Nephron (organoid): ENCODE measurements around the gene AQP2.

Experiments
- H3K27ac Mint-ChIP-seq, 3 experiments: 2 replicates each; pipeline ENCODE4 v1.8.0; 2020; ENCODE audit warnings: mixed read lengths in 3 of 3, mild to moderate bottlenecking in 2 of 3, moderate library complexity in 1 of 3
- H3K27me3 Mint-ChIP-seq: 2 replicates; pipeline ENCODE4 v1.8.0; 2021; ENCODE audit warnings: low read depth, mild to moderate bottlenecking, moderate library complexity, mixed read lengths
- H3K36me3 Mint-ChIP-seq: 2 replicates; pipeline ENCODE4 v1.8.0; 2020; ENCODE audit warnings: low read depth, mixed read lengths
- H3K4me1 Mint-ChIP-seq: 2 replicates; pipeline ENCODE4 v1.8.0; 2020; ENCODE audit warnings: mixed read lengths
- H3K4me3 Mint-ChIP-seq, 3 experiments: 2 replicates each; pipeline ENCODE4 v1.8.0; 2020; ENCODE audit warnings: mild to moderate bottlenecking in 3 of 3, mixed read lengths in 3 of 3, moderate library complexity in 2 of 3
- H3K9me3 Mint-ChIP-seq: 2 replicates; pipeline ENCODE4 v1.8.0; 2020; ENCODE audit warnings: mixed read lengths
- TF ChIP-seq, protein P1 (sequence below), 3 experiments: fragments of 200-600 bp; sonication (generic); IDR thresholded peaks; one replicate each; pipeline ENCODE4 v1.5.0; 2021; ENCODE audit warnings: antibody characterized with exemption in 3 of 3; ENCODE audit not compliant: unreplicated experiment in 3 of 3

The AQP2 gene

DNA sequence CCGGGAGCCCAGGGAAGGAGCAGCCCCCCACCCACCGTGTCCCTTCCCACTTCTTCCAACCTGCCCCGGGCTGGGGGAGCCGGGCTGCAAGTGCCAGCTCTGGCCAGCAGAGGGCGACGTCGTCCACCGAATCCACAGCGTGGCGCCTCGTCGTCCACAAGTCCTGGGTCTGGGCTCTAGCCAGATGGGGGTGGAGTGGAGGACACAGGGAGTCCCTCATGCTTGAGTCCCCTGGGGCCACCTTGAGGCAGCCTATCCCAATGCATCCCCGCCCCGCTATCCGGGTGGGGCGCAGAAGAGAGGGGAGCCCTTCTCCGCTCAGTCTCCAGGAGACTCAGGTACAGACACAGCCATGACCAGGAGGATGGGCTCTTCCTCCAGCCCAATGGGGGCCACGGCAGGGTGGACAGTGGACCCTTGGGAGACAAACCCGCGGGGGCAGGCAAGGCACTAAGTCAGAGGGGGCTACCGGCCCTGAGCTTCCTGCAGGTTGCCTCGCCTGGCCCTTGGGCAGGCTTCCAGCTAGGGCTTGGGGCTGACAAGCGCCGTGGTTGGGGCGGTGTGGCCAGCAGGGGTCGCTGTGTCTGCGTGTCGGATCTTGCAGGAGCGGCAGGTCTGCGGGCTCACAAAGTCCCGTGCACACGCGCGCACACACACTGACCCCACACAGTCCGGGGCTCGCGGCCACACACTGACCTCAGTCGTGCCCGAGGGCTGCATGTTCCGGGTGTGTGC lies 16.7 kb downstream of the AQP2 start:
- Mint-ChIP-seq H3K4me3 (peak overlapping the region; percentile 31 to 58 (median 56)), H3K36me3 (no peaks in the 10 kb centered on the region), H3K9me3 (no peaks in the 10 kb centered on the region), H3K4me1 (peaks cover 5% of the 10 kb centered on the region), H3K27ac (peak overlapping the region in 1 of 3 experiments; percentile 23), H3K27me3 (peaks cover 52% of the 10 kb centered on the region)
- TF ChIP-seq, protein P1, sequence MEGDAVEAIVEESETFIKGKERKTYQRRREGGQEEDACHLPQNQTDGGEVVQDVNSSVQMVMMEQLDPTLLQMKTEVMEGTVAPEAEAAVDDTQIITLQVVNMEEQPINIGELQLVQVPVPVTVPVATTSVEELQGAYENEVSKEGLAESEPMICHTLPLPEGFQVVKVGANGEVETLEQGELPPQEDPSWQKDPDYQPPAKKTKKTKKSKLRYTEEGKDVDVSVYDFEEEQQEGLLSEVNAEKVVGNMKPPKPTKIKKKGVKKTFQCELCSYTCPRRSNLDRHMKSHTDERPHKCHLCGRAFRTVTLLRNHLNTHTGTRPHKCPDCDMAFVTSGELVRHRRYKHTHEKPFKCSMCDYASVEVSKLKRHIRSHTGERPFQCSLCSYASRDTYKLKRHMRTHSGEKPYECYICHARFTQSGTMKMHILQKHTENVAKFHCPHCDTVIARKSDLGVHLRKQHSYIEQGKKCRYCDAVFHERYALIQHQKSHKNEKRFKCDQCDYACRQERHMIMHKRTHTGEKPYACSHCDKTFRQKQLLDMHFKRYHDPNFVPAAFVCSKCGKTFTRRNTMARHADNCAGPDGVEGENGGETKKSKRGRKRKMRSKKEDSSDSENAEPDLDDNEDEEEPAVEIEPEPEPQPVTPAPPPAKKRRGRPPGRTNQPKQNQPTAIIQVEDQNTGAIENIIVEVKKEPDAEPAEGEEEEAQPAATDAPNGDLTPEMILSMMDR (IDR thresholded peaks at IDR 0.05; ENCODE audit: unreplicated experiment in 3 of 3), result peak; percentile 81 to 86 (median 85)

DNA sequence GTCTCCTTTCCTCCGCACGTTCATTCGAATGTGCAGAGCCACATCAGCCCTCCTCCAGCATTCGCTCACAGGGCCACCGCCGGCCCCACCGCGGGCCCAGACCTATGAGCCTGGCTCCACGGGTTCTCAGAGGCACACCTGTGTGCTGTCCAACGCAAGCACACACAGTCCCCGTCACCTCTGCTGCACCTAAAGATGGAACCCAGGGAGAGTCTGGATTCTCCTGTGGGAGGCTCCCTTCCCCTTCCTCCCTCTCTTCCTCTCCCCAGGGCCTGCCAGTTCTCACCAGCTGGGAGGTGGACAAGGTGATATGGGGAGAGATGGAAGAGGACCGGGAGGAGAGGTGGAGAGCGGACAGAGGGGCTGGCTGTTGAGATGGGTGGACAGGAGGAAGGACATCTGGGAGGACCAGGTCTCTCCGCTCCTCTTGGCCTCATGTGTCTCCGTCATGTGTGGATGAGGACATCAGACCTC lies 17.3 kb downstream of the AQP2 start:
- Mint-ChIP-seq H3K27ac (no peak overlapping the region), H3K9me3 (no peaks in the 10 kb centered on the region), H3K36me3 (no peaks in the 10 kb centered on the region), H3K27me3 (peaks cover 48% of the 10 kb centered on the region), H3K4me1 (peaks cover 2% of the 10 kb centered on the region), H3K4me3 (peak overlapping the region in 1 of 3 experiments; percentile 58)
- TF ChIP-seq, protein P1 (IDR thresholded peaks at IDR 0.05; ENCODE audit: unreplicated experiment in 3 of 3), result no peak

DNA sequence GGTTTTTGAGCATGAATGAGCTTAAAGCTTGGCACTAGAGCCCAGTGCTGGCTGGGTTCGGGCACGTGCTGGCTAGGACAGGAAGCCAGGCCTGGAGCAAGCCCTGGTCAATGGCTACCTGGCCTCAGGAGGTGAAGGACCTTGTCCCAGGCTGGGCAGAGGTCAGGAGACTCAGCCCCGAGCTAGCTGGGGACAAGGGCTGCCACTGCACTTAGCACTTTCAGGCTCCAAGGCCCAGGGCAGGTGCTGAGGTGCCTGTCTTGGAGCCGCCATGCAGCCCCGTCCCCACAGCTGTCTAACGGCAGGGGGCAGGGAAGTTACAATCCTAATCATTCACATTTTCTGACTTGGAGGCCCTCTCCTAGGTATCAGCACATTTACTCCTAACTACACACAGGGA lies 17.9 kb downstream of the AQP2 start:
- TF ChIP-seq, protein P1 (IDR thresholded peaks at IDR 0.05; ENCODE audit: unreplicated experiment in 3 of 3), result no peak
- Mint-ChIP-seq H3K36me3 (no peaks in the 10 kb centered on the region), H3K9me3 (no peaks in the 10 kb centered on the region), H3K4me1 (no peaks in the 10 kb centered on the region), H3K27ac (no peak overlapping the region), H3K4me3 (no peak overlapping the region), H3K27me3 (peaks cover 43% of the 10 kb centered on the region)

DNA sequence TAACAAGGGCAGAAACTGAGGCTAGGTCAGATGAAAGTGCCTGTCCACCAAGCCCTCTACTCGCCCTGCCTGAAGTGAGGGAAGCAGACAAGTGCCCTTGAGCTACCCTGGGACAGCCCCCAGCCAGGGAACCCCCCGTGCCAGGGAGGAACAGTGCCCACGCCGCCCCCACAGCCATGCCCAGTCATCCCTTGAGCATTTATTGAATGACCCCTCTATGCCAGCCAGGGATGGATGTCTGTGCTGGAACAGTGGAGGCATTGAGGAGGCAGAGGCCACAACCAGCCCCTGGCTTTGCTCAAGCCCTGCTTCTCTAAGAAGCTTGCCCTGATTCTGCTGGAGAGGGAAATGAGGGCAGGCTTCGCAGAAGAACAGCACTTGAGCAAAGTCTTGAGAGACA lies 18.5 kb downstream of the AQP2 start:
- peaks cover 37% of the 10 kb centered on the region for H3K27me3 Mint-ChIP-seq
- H3K9me3 Mint-ChIP-seq, result no peaks in the 10 kb centered on the region
- no peak overlapping the region for H3K4me3 Mint-ChIP-seq
- H3K4me1 Mint-ChIP-seq, result no peaks in the 10 kb centered on the region
- H3K27ac Mint-ChIP-seq, result no peak overlapping the region
- H3K36me3 Mint-ChIP-seq, result no peaks in the 10 kb centered on the region
- TF ChIP-seq, protein P1 (IDR thresholded peaks at IDR 0.05; ENCODE audit: unreplicated experiment in 3 of 3), result no peak

DNA sequence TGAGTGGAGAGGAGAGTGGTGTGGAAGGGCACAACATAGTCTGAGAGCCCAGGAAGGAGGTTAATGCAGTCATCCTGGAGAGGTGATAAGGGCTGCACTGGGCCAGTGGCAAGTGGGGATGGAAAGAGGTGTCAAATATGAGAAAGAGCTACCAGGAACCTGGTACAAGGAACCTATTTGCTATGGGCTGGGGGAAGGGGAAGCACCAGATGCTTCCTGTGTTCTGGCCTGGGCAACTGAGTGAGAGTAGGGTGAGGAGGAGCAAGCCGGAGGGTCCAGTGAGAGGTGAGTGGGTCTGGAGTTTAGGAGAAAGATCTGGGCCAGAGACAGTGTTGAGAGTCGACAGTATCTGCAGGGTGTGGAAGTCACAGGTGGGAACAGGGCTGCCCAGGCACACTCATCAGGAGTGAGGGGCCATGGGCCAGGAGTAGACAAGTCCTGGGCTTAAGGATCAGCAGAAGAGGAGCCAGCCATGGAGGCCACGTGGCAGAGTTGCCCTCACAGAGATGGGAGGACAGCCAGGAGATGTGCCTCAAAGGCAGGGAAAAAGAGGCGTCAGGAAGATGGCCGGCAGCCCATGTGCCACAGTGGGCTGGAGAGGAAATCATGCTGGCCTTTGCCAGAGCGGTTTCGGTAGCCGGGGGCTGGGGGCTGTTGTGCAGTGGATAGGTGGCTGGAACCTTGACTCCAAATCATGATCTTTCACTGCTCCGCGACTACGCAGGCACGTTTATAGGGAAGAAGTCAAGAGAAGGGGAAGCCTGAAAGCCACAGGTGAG lies 19.3 kb downstream of the AQP2 start:
- no peaks in the 10 kb centered on the region for H3K36me3 Mint-ChIP-seq
- H3K9me3 Mint-ChIP-seq, result no peaks in the 10 kb centered on the region
- peaks cover 5% of the 10 kb centered on the region for H3K4me1 Mint-ChIP-seq
- H3K27me3 Mint-ChIP-seq, result peaks cover 31% of the 10 kb centered on the region
- TF ChIP-seq, protein P1 (IDR thresholded peaks at IDR 0.05; ENCODE audit: unreplicated experiment in 3 of 3), result no peak
- H3K27ac Mint-ChIP-seq, result no peak overlapping the region
- H3K4me3 Mint-ChIP-seq, result no peak overlapping the region
